Hippocampal formation (tissue), 2 donors: Measurements from ENCODE around the gene TMEM229B.
A peak's percentile ranks its signal among the peaks of the same experiment; 100 is the strongest.
"Not testable (repeated sequence)": the region's sequence is repeated elsewhere in the genome, so short reads cannot be mapped to it uniquely, and the experiment has no call there.

Source experiments
- DNase-seq, 2 donors: peaks; one replicate each; lab custom pipeline; 2025; lab: John Stamatoyannopoulos, UW

Gene TMEM229B

DNA sequence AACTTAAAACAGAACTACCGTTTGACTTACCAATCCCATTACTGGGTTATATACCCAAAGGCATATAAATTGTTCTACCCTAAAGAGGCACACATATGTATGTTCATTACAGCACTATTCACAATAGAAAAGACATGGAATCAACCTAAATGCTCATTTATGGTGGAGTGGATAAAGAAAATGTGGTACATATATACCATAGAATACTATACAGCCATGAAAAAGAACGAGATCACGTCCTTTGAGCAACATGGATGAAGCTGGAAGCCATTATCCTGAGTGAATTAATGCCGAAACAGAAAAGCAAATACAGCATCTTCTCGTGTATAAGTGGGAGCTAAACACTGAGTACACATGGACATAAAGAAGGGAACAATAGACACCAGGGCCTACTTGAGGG is 31.8 kb downstream of the TMEM229B start:
- no peak for DNase-seq

DNA sequence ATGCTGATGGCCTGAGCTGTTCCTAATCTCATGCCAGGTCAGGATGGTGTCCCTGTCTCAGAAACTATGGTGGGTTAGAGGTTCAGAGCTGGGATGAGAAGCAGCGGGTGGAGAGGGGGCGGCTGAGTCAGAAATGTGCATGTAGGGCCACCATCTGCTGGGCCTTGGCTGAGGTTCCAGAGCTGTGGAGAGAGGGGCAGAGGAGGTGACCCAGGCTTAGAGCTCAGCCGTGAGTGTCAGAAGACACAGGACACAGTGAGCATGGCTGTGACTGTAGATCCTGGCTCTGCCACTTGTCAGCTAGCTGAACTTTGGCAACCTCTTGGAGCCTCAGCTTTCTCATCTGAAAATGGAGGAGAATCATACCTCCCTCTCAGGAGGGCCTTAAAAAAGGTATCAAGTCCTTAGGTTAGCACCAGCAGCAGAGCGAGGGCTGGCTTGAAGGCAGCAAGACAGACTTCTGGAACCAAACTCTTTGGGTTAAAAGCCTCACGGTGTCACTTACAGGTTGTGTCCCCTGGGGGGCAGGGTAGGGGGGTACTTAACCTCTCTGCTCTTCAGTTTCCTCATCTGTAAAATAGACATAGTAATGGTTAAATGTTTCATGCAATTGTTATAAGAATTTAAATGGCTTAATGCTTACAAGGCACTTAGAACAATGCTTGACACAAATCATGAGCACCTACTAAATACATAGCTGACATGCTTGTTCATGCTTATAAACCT is 34.8 kb downstream of the TMEM229B start:
- DNase-seq: no peak

DNA sequence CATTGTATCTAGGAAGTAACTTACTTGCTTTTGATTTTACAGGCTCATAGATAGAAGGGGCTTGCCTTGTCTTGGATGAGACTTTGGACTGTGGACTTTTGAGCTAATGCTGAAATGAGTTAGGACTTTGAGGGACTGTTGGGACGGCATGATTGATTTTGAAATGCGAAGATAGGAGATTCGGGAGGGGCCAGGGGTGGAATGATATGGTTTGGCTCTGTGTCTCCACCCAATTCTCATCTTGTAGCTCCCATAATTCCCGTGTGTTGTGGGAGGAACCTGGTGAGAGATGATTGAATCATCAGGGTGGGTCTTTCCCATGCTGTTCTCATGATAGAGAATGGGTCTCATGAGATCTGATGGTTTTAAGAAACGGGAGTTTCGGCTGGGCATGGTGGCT is 36.9 kb downstream of the TMEM229B start:
- DNase-seq: not testable (repeated sequence)

DNA sequence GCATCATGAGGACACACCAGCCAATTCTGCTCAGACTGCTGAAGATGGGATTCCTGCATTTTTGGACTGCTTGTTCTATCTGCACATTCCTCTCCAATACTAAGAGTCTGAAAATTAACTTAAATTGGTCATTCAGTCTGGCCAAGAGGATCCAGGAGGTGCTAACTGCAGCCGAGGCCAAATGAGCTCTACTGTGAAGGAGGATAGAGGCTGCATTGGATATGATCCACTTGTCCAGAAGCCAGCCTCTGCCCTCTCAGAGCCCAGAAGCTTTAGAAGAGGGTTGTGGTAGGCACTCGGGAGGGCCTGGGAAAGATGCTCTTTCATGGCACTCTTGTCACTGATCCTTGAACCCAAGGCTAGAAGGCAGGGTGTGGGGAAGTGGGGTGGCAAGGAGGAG is 39.4 kb downstream of the TMEM229B start:
- no peak for DNase-seq

DNA sequence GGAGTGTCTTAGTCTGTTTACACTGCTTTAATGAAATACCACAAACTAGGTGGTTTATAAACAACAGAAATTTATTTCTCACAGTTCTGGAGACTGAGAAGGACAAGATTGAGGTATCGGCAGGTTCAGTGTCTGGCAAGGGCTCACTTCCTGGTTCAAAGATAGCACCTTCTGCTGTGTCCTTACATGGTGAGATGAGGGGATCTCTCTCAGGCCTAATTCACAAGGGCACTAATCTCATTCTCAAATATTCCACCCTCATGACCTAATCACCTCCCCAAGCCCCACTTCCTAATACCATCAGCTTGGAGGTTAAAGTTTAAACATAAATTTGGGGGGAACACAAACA is 41.5 kb downstream of the TMEM229B start:
- no peak for DNase-seq

DNA sequence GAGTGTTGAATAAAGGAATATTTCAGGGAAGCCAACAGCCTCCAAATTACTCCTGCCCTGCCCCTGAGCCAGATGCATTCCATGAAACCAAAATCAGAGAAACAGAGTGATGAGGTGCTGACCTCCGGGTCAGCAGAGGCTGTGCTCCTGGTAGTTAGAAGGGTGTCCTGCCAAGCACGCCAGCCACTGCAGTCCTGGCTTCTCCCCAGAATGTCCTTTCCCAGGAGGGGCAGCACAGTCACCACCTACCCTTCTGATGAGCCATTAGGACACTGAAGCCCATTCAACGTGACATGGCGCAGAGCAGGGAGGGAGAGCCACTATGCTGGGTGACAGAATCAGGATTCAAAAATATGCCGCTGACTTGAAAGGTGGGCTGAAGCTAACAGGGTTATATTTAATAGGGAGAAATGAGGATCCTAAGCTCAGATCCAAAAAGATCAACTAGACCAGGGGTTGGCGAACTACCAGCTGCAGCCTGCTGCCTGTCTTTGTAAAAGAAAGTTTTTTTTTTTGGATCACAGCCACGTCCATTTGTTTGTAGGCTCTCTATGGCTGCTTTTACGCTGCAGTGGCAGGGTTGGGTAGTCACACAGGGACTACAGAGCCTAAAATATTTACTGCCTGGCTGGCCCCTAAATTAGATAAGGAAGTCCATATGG is 42.0 kb downstream of the TMEM229B start:
- DNase-seq: peak; percentile 13 to 16

DNA sequence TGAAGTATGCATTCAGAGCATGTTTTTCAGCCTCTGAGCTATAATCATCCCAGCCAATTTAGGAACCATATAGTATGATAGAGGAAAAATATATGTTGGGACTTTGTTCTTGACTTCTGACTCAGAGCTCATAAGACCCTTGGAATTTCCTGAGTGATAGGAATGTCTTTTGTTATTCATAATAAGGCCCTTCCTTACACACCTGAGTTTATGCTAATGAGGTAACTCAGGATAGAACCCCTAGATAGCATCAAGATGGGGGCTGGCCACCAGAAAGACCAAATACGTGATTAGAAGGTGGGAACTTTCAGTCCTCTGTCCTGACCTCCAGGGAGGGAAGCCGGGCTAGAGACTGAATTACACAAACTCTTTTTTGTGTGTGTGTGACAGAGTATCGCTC is 44.1 kb downstream of the TMEM229B start:
- no peak for DNase-seq

DNA sequence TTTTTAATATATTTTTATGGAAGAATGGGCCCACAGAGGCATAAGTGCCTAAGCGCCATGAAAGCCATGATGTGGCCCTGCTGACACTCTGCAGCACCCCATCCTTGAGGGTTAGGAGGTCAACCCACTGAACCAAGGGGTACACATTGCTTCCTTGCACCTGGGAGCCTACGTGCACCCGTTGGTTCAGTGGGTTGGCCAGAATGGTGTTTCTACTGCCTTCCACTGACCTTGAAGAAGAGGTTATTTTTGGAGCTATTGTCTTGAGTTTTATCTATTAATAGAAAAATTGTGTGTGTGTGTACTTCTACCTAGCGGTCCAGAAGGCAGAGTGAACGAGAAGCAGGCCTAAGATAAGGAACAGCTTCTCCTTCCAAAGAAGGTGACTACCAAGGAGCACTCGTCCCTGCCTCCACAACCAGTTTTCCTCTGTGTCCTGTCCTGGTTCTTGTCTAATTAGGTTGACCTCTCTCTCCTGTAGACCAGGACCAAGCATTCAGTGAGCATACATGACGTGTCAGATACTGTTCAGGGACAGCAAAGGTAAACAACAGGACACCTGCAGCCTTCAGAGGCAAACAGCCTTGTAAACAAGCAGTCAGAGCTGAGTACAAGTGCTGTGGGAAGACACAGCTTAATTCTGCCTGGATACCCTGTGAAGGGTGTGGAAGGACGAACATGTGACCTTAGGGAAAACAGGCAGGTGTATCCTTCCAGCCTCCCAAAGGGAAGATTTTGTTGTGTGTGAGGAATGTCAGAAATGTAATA is 46.2 kb downstream of the TMEM229B start:
- no peak for DNase-seq

DNA sequence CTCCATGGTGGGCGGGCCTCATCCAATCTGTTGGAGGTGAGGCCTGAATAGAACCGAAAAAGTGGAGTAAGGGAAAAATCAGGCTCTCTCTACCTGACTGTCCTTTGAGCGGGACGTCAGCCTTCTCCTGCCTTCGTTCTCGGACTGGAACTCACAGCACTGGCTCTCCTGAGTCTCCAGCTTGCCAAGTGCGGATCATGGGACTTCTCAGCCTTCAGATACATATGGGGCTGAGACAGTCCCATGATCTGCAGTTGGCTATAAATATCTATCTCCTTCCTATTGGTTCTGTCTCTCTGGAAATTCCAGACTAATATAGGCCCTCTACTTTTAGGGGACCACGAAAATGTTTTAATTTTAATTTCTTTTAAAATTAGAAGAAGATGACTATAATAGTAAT is 46.8 kb downstream of the TMEM229B start:
- DNase-seq: no peak

DNA sequence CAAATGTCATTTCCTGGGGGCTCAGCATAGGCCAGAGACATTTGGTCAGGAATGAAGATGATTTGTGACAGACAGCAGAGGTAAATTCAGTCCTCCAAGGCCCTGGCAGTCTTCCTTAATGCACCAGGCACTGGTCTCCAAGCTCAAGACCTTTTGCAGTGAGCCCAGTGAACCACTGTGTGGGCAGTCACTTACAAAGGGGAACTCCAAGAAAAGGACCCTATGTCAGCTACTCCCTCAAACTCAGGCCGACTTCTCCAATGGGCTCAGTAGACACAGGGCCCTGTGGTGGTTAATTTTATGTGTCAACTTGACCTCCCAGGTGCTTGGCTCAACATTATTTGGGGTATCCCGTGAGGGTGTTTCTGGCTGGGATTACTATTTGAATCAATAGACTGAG is 47.3 kb downstream of the TMEM229B start:
- DNase-seq: no peak

DNA sequence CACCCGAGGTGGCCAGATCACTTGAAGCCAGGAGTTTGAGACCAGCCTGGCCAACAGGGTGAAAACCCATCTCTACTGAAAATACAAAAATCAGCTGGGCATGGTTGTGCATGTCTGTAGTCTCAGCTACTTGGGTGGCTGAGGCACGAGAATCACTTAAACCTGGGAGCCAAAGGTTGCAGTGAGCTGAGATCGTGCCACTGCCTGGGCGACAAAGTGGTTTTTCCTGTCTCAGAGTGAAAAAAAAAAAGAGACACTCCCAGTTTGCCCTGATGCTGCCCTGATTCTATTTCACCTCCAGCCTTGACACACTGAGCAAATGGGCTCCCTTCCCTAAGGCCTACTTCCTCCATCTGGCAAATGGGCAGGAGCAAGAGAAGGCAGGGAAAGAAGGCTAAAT is 48.0 kb downstream of the TMEM229B start:
- no peak for DNase-seq

DNA sequence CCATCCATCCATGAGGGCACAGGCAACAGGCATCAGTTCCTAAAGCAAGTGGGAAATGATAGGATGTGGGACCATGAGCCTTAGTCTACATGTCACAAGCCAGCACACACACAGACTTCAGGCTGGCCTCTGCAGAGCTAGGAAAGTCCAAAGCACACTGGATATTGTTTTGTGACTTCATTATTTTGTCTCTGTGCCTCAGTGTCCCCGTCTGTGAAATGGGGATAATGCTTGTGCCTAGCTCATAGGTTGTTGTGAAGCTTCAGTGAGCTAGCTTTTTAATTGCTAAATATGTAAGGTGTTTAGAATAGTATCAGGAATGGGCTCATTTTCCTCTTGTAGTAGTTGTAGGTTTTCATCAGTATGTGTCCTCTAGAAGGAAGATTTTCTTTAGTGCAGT is 49.6 kb downstream of the TMEM229B start:
- no peak for DNase-seq

DNA sequence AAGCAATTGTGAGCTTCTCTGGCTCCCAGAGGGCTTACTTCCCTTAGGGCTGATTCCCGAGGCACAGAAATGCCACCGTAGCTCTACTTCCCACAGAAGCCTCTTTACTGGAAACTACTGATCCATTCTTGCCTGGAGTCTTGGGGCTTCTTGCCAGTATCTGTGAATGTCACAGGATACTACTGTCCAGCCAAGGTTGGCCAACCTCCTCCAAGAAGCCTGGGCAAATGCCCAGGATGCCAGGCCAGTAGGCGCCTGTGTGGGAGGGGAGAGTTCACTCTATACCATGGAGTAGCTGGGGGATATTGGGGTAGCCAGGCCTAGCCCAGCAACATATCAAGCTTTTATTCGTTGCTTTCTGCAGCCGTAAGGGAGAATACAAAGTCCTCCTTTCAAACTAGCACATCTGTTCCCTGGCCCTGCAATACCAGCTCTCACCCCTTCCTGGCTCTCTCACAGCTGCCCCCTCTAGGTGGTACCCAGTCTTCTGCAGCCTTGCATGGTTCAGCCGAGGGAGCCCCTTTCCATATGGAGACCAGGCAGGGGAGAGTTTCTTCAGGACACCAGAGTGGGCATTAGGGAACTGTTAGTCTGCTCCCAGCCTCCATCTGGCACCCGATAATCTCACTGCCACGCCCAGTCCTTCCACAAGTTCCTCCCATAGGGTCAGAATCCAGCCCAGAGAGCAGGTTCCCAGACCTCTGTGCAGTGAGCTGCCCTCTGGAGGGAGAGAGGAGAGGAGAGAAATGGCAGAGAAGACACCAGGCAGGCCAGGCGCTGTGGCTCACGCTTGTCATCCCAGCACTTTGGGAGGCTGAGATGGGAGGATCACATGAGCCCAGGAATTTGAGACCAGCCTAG is 52.3 kb downstream of the TMEM229B start:
- peak; percentile 27 to 72 for DNase-seq

DNA sequence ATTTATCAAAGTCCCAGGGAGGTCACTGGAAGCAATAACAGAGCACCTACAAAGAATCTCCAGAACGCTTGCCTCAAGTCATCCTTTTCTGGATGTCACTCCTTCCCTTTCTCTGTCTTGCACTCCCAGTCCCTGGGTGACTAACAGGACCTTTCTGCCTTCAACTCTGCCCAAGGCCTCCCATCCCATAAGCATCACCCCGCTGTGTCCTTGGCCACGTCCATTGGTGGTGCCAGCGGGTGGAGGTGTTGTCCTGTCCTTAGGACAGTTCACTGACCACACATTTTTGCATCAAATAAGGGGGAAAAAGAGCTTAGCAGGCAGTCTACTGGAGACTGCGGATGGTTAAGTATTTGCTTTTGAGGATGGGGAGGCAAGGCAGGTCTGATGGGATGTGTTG is 52.9 kb downstream of the TMEM229B start:
- DNase-seq: no peak

DNA sequence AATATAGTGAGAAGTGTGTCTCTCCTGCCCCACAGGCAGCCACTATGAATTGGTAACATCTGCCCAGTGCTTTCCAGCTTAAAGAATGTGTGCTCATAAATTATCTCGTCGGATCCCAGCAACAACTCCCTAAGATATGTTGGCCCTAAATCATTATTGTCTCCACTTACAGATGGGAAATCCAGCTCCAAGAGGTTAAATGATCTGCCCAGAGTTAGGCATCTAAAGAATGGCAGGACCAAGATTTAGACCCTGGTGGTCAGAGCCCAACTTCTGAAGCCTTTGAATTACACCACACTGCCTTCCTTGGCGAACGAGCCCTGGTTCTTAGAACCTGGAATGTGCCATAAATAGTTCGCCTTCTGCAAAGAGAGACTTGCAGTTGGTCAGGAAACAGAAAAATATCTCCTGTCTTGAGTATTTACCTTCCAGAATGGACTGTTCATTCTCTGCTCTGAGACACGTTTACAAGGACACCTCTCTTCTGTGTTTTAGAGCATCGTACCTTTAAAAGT is 56.4 kb downstream of the TMEM229B start:
- no peak for DNase-seq

DNA sequence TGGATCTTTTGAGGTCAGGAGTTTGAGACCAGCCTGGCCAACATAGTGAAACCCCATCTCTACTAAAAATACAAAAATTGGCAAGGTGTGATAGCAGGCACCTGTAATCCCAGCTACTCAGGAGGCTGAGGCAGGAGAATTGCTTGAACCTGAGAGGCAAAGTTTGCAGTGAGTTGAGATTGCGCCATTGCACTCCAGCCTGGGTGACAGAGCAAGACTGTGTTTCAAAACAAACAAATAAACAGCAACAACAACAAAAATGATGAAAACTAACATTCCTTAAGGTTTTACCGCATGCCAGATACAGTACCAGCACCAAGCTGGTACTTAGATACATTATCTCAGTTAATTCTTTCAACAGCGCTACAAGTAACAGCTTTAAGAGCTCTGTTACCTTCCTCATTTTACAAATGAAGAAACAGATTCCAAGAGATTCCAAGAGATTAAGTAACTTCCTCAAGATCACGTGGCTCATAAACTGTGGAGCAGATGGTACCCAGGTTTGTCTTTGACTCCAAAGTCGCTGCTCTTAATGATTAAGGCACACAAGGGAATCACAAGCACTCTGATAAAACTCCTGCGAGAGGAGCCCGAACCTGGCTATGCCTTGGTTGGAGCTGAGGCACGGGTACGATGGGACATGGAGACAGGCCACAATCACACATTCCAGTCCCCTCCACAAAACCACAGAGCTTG is 58.9 kb downstream of the TMEM229B start:
- DNase-seq: no peak

DNA sequence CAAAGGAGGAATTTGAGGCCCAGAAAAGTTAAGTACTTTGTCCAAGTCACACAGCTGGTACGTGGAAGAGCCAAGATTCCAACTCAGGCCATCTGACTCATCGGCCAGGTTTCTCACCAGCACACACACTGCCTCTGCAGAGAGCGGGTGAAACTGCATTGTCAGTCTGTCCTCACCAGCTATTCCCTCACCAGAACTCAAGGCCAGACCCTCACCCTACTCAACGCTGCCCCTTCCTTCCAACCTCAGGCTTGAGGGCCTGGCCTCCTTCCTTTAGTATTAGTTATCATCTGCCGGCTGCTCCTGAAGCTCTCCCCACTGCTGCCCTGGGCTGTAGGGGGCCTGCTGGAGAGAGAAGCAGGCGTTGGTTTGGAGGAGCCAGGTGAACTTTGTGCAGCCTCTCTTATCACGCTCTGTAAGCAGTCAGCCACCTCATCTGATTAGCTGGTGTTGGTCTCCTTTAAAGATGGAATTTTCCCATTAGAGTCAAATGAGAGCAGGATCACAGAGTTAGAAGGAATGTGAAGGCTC is 60.0 kb downstream of the TMEM229B start:
- no peak for DNase-seq

DNA sequence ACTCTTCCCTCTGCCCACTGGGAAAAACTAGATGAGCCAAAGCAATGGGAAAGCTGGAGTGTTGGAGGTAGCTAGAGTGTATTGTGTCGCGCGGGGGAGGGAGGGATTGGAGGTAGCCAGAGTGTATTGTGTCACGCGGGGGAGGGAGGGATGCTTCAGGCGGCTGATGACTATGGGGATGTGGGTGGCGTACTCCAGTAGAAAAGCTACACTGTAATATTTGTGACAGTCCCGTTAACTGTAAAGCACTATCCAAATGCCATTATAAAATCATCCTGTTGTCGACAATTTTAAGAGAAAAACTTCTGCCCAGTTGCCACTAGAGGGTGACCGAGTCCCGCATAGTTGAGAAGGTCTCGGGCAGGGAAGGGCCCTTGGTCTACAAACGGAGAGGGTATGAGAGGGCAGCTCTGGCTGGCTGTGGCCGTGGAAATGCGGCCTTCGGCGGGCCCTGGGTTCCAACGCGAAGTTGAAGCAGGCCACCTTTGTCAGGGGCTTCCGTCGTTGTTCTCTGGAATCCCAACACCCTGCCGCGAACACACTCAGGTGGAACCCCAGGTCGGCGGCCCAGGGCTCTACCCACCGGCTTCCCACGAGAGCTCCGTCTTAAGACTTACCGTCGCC is 61.4 kb downstream of the TMEM229B start:
- DNase-seq: peak; percentile 59 to 83

DNA sequence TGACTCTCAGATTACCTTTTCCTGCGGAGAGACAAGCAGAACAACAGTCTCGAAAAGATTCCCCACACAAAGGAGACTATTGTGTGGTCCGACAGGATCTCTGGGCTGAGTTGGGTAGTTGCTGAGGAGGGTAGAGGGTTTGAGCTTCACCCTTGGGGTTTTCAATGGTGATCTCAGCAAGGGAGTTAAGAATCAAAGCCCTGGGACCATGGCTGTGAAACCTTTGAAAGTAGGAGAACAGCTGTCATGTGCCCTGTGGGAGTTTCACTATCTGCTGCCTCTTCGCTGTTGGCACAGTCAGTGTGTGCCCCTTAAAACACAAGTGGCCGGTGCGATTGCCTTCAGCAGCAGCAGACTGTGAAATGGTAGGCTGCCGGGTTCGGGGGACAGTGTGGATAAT is 62.4 kb downstream of the TMEM229B start:
- DNase-seq: no peak

DNA sequence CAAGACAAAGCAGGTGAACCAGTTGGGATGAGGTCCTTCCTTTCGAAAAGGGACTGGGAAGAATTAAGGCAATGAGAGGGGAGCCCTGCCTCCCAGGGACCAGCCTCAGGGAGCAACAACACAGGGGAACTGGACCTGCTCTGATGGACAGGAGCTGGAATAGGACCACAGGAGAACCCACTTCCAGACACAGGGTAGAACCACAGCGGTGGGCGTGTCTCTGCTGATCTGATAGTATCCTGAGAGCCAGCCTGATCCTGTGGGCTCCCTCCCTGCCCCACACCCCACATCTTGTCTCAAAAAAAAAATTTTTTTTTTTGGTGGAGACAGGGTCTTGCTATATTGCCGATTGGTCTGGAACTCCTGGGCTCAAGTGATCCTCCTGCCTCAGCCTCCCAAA is 62.9 kb downstream of the TMEM229B start:
- no peak for DNase-seq

DNA sequence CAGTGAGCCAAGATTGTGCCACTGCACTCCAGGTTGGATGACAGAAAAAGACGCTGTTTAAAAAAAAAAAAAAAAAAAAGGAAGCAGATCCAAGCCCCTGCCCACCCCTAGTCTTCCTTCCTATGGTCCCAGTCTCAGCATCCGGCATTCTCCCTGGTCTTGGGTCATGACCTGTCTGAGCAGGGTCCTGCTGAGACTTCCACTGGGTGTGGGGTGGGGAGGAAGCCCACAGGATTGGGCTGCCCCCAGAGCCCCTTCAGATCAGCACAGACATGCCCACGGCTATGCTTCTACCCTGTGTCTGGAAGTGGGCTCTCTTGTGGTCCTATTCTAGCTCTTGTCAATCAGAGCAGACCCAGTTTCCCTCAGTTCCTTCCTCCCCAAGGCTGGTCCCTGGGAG is 64.0 kb downstream of the TMEM229B start:
- no peak for DNase-seq
